Esophagus muscularis mucosa (tissue), 3 donors: ENCODE results near the gene SORBS1.

ENCODE experiments used
- CTCF ChIP-seq, 3 experiments: fragments of 200-600 bp in 2 of 3; fragments of 450-650 bp in 1 of 3; sonication (generic) in 2 of 3; IDR thresholded peaks; one replicate each; pipeline ENCODE4 v1.5.1; 2017 to 2019; ENCODE audit warnings: antibody characterized with exemption in 3 of 3, mild to moderate bottlenecking in 2 of 3, moderate library complexity in 1 of 3
- POLR2A ChIP-seq: fragments of 450-650 bp; IDR thresholded peaks from one replicate; pipeline ENCODE4 v1.6.1; 2017; ENCODE audit warnings: antibody characterized with exemption, moderate library complexity, mild to moderate bottlenecking, low read depth
- POLR2AphosphoS5 ChIP-seq, 2 donors: sonication (generic); formaldehyde crosslinking; IDR thresholded peaks; one replicate each; pipeline ENCODE4 v1.6.1; 2017; ENCODE audit warnings: antibody characterized with exemption in 2 of 2

- TF ChIP-seq CTCF (IDR thresholded peaks at IDR 0.05) (no peak), POLR2A (no peak), POLR2AphosphoS5 (IDR thresholded peaks at IDR 0.05) (peak in 1 of 2 donors; percentile 74)
Measured at GRCh38 chr10:95350219-95350829, 210.8 kb downstream of the SORBS1 start.
